ENCODE results near the gene GSTT4.
"Not testable (repeated sequence)": the region's sequence is repeated elsewhere in the genome, so short reads cannot be mapped to it uniquely, and the experiment has no call there.

GSTT4 gene

GRCh38 chr22:23966094-23966493 is 39.2 kb downstream of the GSTT4 start:
- not testable (repeated sequence) for H3K9me3 ChIP-seq (ENCODE audit: control insufficient read depth, insufficient read depth, low read length); H3K36me3 ChIP-seq (ENCODE audit: insufficient read depth, low read length); H3K4me1 ChIP-seq (ENCODE audit: insufficient read depth, low read length); H3K9ac ChIP-seq (ENCODE audit: low read depth, low read length)

GRCh38 chr22:23961084-23961771 is 44.0 kb downstream of the GSTT4 start, which contains the start of gene GSTT2B:
TSS of gene GSTT2B (minus strand) at chr22:23961195. CDS start at chr22:23961131, 64 bp downstream.
- H3K9me3 ChIP-seq (ENCODE audit: control insufficient read depth, insufficient read depth, low read length); H3K4me1 ChIP-seq (ENCODE audit: insufficient read depth, low read length); H3K36me3 ChIP-seq (ENCODE audit: insufficient read depth, low read length); H3K9ac ChIP-seq (ENCODE audit: low read depth, low read length): not testable (repeated sequence)

- H3K36me3 ChIP-seq (ENCODE audit: insufficient read depth, low read length); H3K4me1 ChIP-seq (ENCODE audit: insufficient read depth, low read length); H3K9me3 ChIP-seq (ENCODE audit: control insufficient read depth, insufficient read depth, low read length): not testable (repeated sequence)
- peak overlapping the region; percentile 15; the same call in 1 of the 2 replicates for H3K9ac ChIP-seq (ENCODE audit: low read depth, low read length)
Observed at GRCh38 chr22:23956301-23956900, 48.9 kb downstream of the GSTT4 start.

GRCh38 chr22:23955886-23956285 is 49.4 kb downstream of the GSTT4 start:
- H3K9ac ChIP-seq (ENCODE audit: low read depth, low read length); H3K9me3 ChIP-seq (ENCODE audit: control insufficient read depth, insufficient read depth, low read length); H3K4me1 ChIP-seq (ENCODE audit: insufficient read depth, low read length); H3K36me3 ChIP-seq (ENCODE audit: insufficient read depth, low read length): not testable (repeated sequence)

GRCh38 chr22:23954991-23955305 is 50.3 kb downstream of the GSTT4 start:
- H3K9ac ChIP-seq (ENCODE audit: low read depth, low read length); H3K9me3 ChIP-seq (ENCODE audit: control insufficient read depth, insufficient read depth, low read length); H3K36me3 ChIP-seq (ENCODE audit: insufficient read depth, low read length); H3K4me1 ChIP-seq (ENCODE audit: insufficient read depth, low read length): not testable (repeated sequence)

- not testable (repeated sequence) for H3K36me3 ChIP-seq (ENCODE audit: insufficient read depth, low read length); H3K4me1 ChIP-seq (ENCODE audit: insufficient read depth, low read length); H3K9me3 ChIP-seq (ENCODE audit: control insufficient read depth, insufficient read depth, low read length); H3K9ac ChIP-seq (ENCODE audit: low read depth, low read length)
Observed at GRCh38 chr22:23954193-23954990, 50.9 kb downstream of the GSTT4 start.

GRCh38 chr22:23953485-23953884 is 51.8 kb downstream of the GSTT4 start:
- not testable (repeated sequence) for H3K9me3 ChIP-seq (ENCODE audit: control insufficient read depth, insufficient read depth, low read length); H3K4me1 ChIP-seq (ENCODE audit: insufficient read depth, low read length); H3K36me3 ChIP-seq (ENCODE audit: insufficient read depth, low read length); H3K9ac ChIP-seq (ENCODE audit: low read depth, low read length)

GRCh38 chr22:23952794-23953405 is 52.4 kb downstream of the GSTT4 start:
- H3K4me1 ChIP-seq (ENCODE audit: insufficient read depth, low read length); H3K9ac ChIP-seq (ENCODE audit: low read depth, low read length); H3K9me3 ChIP-seq (ENCODE audit: control insufficient read depth, insufficient read depth, low read length); H3K36me3 ChIP-seq (ENCODE audit: insufficient read depth, low read length): not testable (repeated sequence)

GRCh38 chr22:23951383-23951782 is 53.9 kb downstream of the GSTT4 start:
- not testable (repeated sequence) for H3K9ac ChIP-seq (ENCODE audit: low read depth, low read length); H3K36me3 ChIP-seq (ENCODE audit: insufficient read depth, low read length); H3K4me1 ChIP-seq (ENCODE audit: insufficient read depth, low read length); H3K9me3 ChIP-seq (ENCODE audit: control insufficient read depth, insufficient read depth, low read length)

GRCh38 chr22:23949764-23950163 is 55.5 kb downstream of the GSTT4 start:
- not testable (repeated sequence) for H3K9ac ChIP-seq (ENCODE audit: low read depth, low read length); H3K36me3 ChIP-seq (ENCODE audit: insufficient read depth, low read length); H3K4me1 ChIP-seq (ENCODE audit: insufficient read depth, low read length); H3K9me3 ChIP-seq (ENCODE audit: control insufficient read depth, insufficient read depth, low read length)

Data from ES-I3 (cell line).